A549 (cell line): Measurements from ENCODE around the gene LATS2. TPM values are rescaled to one million over a fixed set of nuclear protein-coding genes. Genes with fewer than 3 reads are reported as not detected.

Experiments used
- ATAC-seq, 2 experiments: fragments of 200-7000 bp in 1 of 2; fragments of >200 bp in 1 of 2; cut with Nextera tagmentation in 1 of 2; cut with Tn5 transposase in 1 of 2; 3 replicates each; pipeline versions ENCODE4 v1.8.0 to v1.9.1; 2018 to 2020; ENCODE audit warnings: mild to moderate bottlenecking in 1 of 2, moderate library complexity in 1 of 2
- CTCF ChIA-PET: fragments of 300-600 bp; sonication (Branson Sonifier 250); formaldehyde crosslinking; extraction: SDS; loops from one replicate; lab custom pipeline; 2021; ENCODE audit warnings: antibody characterized with exemption, inconsistent platforms; lab: Yijun Ruan, JAX
- POLR2A ChIA-PET: fragments of 350-600 bp; formaldehyde crosslinking; extraction: SDS; loops from one replicate; lab custom pipeline; 2021; ENCODE audit warnings: antibody characterized with exemption, inconsistent platforms; lab: Yijun Ruan, JAX
- DNase-seq, 2 experiments: peaks; one replicate each; pipeline versions ENCODE4 v3.0.0 to v3.0.0-alpha.2; 2011 to 2016; ENCODE audit warnings: low read depth in 1 of 2, low spot score in 1 of 2
- FAIRE-seq: peaks from 2 replicates; lab custom pipeline; 2011; peaks lifted over from hg19 to GRCh38; lab: Jason Lieb, UNC
- H3K27ac ChIP-seq, 2 experiments: fragments of >200 bp; sonication (Bioruptor Twin); formaldehyde crosslinking; 3 replicates each; pipeline ENCODE4 v1.5.1; 2016 to 2017
- H3K4me1 ChIP-seq: fragments of >200 bp; sonication (Bioruptor Twin); formaldehyde crosslinking; 3 replicates; pipeline ENCODE4 v1.6.1; 2016
- H3K4me2 ChIP-seq: fragments of >200 bp; sonication (Bioruptor Twin); formaldehyde crosslinking; 3 replicates; pipeline ENCODE4 v1.6.1; 2016
- H3K4me3 ChIP-seq: fragments of >200 bp; sonication (Bioruptor Twin); formaldehyde crosslinking; 3 replicates; pipeline ENCODE4 v1.5.1; 2016
- H3K9me3 ChIP-seq: fragments of >200 bp; sonication (Bioruptor Twin); formaldehyde crosslinking; 3 replicates; pipeline ENCODE4 v1.6.1; 2016
- ATOH8 ChIP-seq: fragments of 250-450 bp; sonication (Bioruptor Pico); IDR thresholded peaks from 2 replicates; pipeline ENCODE4 v1.5.0; 2020; ENCODE audit warnings: low read depth, mild to moderate bottlenecking, moderate library complexity
- CBX2 ChIP-seq: fragments of 200-600 bp; sonication (generic); IDR thresholded peaks from 2 replicates; pipeline ENCODE4 v1.6.1; 2016; ENCODE audit warnings: low read depth, mild to moderate bottlenecking, borderline replicate concordance
- CBX8 ChIP-seq: fragments of 200-600 bp; sonication (generic); IDR thresholded peaks from 2 replicates; pipeline ENCODE4 v1.6.1; 2016
- EP300 ChIP-seq, 2 experiments: fragments of >200 bp; sonication (Bioruptor Twin); formaldehyde crosslinking; IDR thresholded peaks; 2 replicates in 1 of 2; 3 replicates in 1 of 2; pipeline ENCODE4 v1.6.1; 2016 to 2017
- FOSL2 ChIP-seq, 2 experiments: fragments of 450-650 bp in 1 of 2; fragments of >200 bp in 1 of 2; sonication (Bioruptor Twin) in 1 of 2; formaldehyde crosslinking; IDR thresholded peaks; 2 replicates each; pipeline versions ENCODE4 v1.5.0 to v1.6.1; 2016 to 2020; ENCODE audit warnings: mild to moderate bottlenecking in 1 of 2, moderate library complexity in 1 of 2
- HEYL ChIP-seq: fragments of 250-450 bp; sonication (Bioruptor Pico); IDR thresholded peaks from 2 replicates; pipeline ENCODE4 v1.8.0; 2021; ENCODE audit warnings: mild to moderate bottlenecking, moderate library complexity
- MAFK ChIP-seq: fragments of 450-650 bp; IDR thresholded peaks from 2 replicates; pipeline ENCODE4 v1.6.1; 2014; ENCODE audit not compliant: partially characterized antibody
- MAZ ChIP-seq: fragments of 150-350 bp; IDR thresholded peaks from 2 replicates; pipeline ENCODE4 v1.6.1; 2014; ENCODE audit warnings: antibody characterized with exemption, low read depth, low read length, borderline replicate concordance
- MYC ChIP-seq: IDR thresholded peaks from 2 replicates; pipeline ENCODE4 v1.6.1; 2012; ENCODE audit warnings: mild to moderate bottlenecking, inconsistent platforms, low read length, improper control_type of control experiment, borderline replicate concordance
- PBX3 ChIP-seq: IDR thresholded peaks from 2 replicates; pipeline ENCODE4 v1.6.1; 2012
- POLR2A ChIP-seq: IDR thresholded peaks from 2 replicates; pipeline ENCODE4 v1.6.1; 2012; ENCODE audit warnings: mild to moderate bottlenecking, low read length
- RAD21 ChIP-seq, 2 experiments: fragments of >200 bp in 1 of 2; sonication (Bioruptor Twin) in 1 of 2; formaldehyde crosslinking in 1 of 2; IDR thresholded peaks in 1 of 2; conservative IDR thresholded peaks in 1 of 2; 2 replicates in 1 of 2; 3 replicates in 1 of 2; pipeline ENCODE4 v1.6.1; 2012 to 2018; ENCODE audit warnings: inconsistent platforms in 1 of 2
- RCOR1 ChIP-seq: fragments of 150-350 bp; IDR thresholded peaks from 2 replicates; pipeline ENCODE4 v1.6.1; 2014; ENCODE audit warnings: antibody characterized with exemption, low read length, low read depth
- RNF2 ChIP-seq: fragments of 200-600 bp; sonication (generic); IDR thresholded peaks from 2 replicates; pipeline ENCODE4 v1.6.1; 2016; ENCODE audit warnings: low read depth, mild to moderate bottlenecking, antibody characterized with exemption, moderate library complexity, borderline replicate concordance
- SMC3 ChIP-seq: fragments of >200 bp; sonication (Bioruptor Twin); formaldehyde crosslinking; IDR thresholded peaks from 3 replicates; pipeline ENCODE4 v1.6.1; 2018; ENCODE audit warnings: inconsistent platforms
- SREBF2 ChIP-seq: fragments of 450-650 bp; IDR thresholded peaks from 2 replicates; pipeline ENCODE4 v1.6.1; 2014; ENCODE audit warnings: mild to moderate bottlenecking, moderate library complexity
- TFCP2L1 ChIP-seq: fragments of 250-450 bp; sonication (Bioruptor Pico); IDR thresholded peaks from 2 replicates; pipeline ENCODE4 v1.5.0; 2021; ENCODE audit warnings: mild to moderate bottlenecking
- TP53 ChIP-seq: fragments of 250-450 bp; sonication (Bioruptor Pico); IDR thresholded peaks from 2 replicates; pipeline ENCODE4 v1.5.0; 2021; ENCODE audit warnings: mild to moderate bottlenecking, moderate library complexity
- ZFP36 ChIP-seq: fragments of 450-650 bp; IDR thresholded peaks from 2 replicates; pipeline ENCODE4 v1.6.1; 2014; ENCODE audit warnings: borderline replicate concordance; ENCODE audit not compliant: partially characterized antibody
- ZSCAN20 ChIP-seq: fragments of 250-450 bp; sonication (Bioruptor Pico); IDR thresholded peaks from 2 replicates; pipeline ENCODE4 v1.8.0; 2022; ENCODE audit warnings: mild to moderate bottlenecking, moderate library complexity
- WGBS: methylation state at CpG from one replicate; pipeline ENCODE4 v1.1.6; 2017; ENCODE audit errors: missing lambda C conversion rate; 5-methylcytosine and 5-hydroxymethylcytosine counted together
- polyA plus RNA-seq, 4 experiments: library from polyadenylated mRNA; depleted of rRNA in 3 of 4; stranded (reverse); fragments of >200 nt; fragmentation: RNase III in 1 of 4; extraction: RNeasy Plus Mini Kit Qiagen cat#74134 plus additional on column Dnase treatment in 1 of 4; gene quantifications; 2 replicates in 3 of 4; 3 replicates in 1 of 4; pipeline ENCODE4 v1.2.3, GENCODE V29; 2011 to 2017
- TF ChIP-seq, protein P1 (sequence below): fragments of 150-350 bp; IDR thresholded peaks from 2 replicates; pipeline ENCODE4 v1.6.1; 2014; ENCODE audit warnings: low read depth, mild to moderate bottlenecking, low read length
- TF ChIP-seq, protein P2 (sequence below): fragments of 250-450 bp; sonication (Bioruptor Pico); IDR thresholded peaks from 2 replicates; pipeline ENCODE4 v1.5.0; 2021; ENCODE audit warnings: mild to moderate bottlenecking, moderate library complexity, borderline replicate concordance

Gene LATS2
- polyA plus RNA-seq, 2 of the 4 experiments (the other 2 are of a cell fraction): 7.8 to 7.9 TPM

- WGBS: 86% methylated on average over 2 of the region's 2 CpGs
- CTCF ChIA-PET: interaction anchor here (1.0 to 1.4 kb wide), 3 partner anchors 16 to 480 kb away, joined by 3 to 4 read pairs (median 3); no protein-coding TSS in a partner anchor
- Histone ChIP-seq H3K9me3 (no peaks in the 10 kb centered on the region), H3K4me3 (no peak overlapping the region), H3K4me2 (no peak overlapping the region), H3K27ac (no peak overlapping the region), H3K4me1 (0 out of 3 replicates have a peak, but pooled peaks cover 4% of the 10 kb centered on the region)
- POLR2A ChIA-PET: interaction anchor here (0.6 kb wide), 1 partner anchor 70 kb away, joined by 3 read pairs; the partner anchor contains the start of gene XPO4
- no peak for ATAC-seq
- TF ChIP-seq MAZ (no peak), ZSCAN20 (CRISPR knock-in tag) (no peak), HEYL (CRISPR knock-in tag) (no peak), EP300 (IDR thresholded peaks at IDR 0.05) (no peak), ATOH8 (no peak), SREBF2 (no peak), RCOR1 (no peak), CBX2 (no peak), MYC (no peak), MAFK (no peak), RAD21 (conservative IDR thresholded peaks at IDR 0.05 in 1 of 2, IDR thresholded peaks at IDR 0.05 in 1 of 2) (no peak), PBX3 (no peak), TFCP2L1 (CRISPR knock-in tag) (no peak), RNF2 (no peak)
- TF ChIP-seq, protein P1, sequence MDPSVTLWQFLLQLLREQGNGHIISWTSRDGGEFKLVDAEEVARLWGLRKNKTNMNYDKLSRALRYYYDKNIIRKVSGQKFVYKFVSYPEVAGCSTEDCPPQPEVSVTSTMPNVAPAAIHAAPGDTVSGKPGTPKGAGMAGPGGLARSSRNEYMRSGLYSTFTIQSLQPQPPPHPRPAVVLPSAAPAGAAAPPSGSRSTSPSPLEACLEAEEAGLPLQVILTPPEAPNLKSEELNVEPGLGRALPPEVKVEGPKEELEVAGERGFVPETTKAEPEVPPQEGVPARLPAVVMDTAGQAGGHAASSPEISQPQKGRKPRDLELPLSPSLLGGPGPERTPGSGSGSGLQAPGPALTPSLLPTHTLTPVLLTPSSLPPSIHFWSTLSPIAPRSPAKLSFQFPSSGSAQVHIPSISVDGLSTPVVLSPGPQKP: no peak
- no peak for DNase-seq
- FAIRE-seq: no peak
Measured at GRCh38 chr13:20972731-20973130, 88.7 kb downstream of the LATS2 start.

- H3K27ac ChIP-seq: no peak overlapping the region
- ChIA-PET CTCF (no interaction called here), POLR2A (no interaction called here)
- H3K4me3 ChIP-seq: no peak overlapping the region
- 37% methylated on average over 1 of the region's 1 CpG for WGBS
- no peak for TF ChIP-seq FOSL2 (IDR thresholded peaks at IDR 0.05)
- TF ChIP-seq FOSL2 (CRISPR knock-in tag; IDR thresholded peaks at IDR 0.05): peak; percentile 33; the same call in 1 of the 2 replicates
- no peak for TF ChIP-seq TP53
- FAIRE-seq: no peak
- 0 out of 3 replicates have a peak, but pooled peaks cover 4% of the 10 kb centered on the region for H3K4me1 ChIP-seq
- H3K4me2 ChIP-seq: no peak overlapping the region
- DNase-seq: peak in 1 of 2 experiments; percentile 48
- peak; percentile 53 to 68; a peak in 3 of 6 replicates for ATAC-seq
- H3K9me3 ChIP-seq: no peaks in the 10 kb centered on the region
Measured at GRCh38 chr13:20969182-20969581, 92.2 kb downstream of the LATS2 start.

- ChIA-PET POLR2A (no interaction called here), CTCF (no interaction called here)
- Histone ChIP-seq H3K27ac (no peak overlapping the region), H3K4me2 (no peak overlapping the region), H3K4me1 (0 out of 3 replicates have a peak, but pooled peaks cover 4% of the 10 kb centered on the region), H3K4me3 (no peak overlapping the region), H3K9me3 (no peaks in the 10 kb centered on the region)
- no peak for FAIRE-seq
- no peak for ATAC-seq
- 29% methylated on average over 2 of the region's 2 CpGs for WGBS
- DNase-seq: no peak
- no peak for TF ChIP-seq SREBF2
- no peak for TF ChIP-seq CBX8
- TF ChIP-seq POLR2A: no peak
- TF ChIP-seq ZFP36: no peak
- TF ChIP-seq, protein P2, sequence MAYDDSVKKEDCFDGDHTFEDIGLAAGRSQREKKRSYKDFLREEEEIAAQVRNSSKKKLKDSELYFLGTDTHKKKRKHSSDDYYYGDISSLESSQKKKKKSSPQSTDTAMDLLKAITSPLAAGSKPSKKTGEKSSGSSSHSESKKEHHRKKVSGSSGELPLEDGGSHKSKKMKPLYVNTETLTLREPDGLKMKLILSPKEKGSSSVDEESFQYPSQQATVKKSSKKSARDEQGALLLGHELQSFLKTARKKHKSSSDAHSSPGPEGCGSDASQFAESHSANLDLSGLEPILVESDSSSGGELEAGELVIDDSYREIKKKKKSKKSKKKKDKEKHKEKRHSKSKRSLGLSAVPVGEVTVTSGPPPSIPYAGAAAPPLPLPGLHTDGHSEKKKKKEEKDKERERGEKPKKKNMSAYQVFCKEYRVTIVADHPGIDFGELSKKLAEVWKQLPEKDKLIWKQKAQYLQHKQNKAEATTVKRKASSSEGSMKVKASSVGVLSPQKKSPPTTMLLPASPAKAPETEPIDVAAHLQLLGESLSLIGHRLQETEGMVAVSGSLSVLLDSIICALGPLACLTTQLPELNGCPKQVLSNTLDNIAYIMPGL: no peak
- TF ChIP-seq SMC3: no peak
Measured at GRCh38 chr13:20968745-20969144, 92.6 kb downstream of the LATS2 start.
